Activated T-helper 1 cell treated with anti-CD3 and anti-CD28 coated beads, Interleukin-2, amount 50 U/mL, for 16 hours (primary cell): ENCODE measurements around the gene ARL6IP6.
"Not testable (repeated sequence)": the region's sequence is repeated elsewhere in the genome, so short reads cannot be mapped to it uniquely, and the experiment has no call there.

ENCODE experiments used
- DNase-seq, 2 donors: peaks; one replicate each; pipeline ENCODE4 v3.0.0-alpha.2; 2020; ENCODE audit warnings: low read depth in 1 of 2, low spot score in 1 of 2

ARL6IP6 gene

DNA sequence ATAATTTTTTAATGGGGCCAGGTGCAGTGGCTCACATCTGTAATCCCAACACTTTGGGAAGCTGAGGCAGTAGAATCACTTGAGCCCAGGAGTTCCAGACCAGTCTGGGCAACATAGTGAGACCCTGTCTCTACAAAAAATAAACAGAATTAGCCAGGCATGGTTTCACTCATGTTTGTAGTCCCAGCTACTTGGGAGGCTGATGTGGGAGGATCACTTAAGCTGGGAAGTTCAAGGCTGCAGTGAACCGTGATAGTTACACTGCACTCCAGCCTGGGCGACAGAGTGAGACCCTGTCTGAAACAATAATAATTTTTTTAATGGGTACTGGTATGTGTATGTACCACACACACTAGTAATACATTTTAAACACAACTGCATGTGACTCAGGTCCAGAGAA, 2.4 kb downstream of the ARL6IP6 start:
- no peak for DNase-seq

DNA sequence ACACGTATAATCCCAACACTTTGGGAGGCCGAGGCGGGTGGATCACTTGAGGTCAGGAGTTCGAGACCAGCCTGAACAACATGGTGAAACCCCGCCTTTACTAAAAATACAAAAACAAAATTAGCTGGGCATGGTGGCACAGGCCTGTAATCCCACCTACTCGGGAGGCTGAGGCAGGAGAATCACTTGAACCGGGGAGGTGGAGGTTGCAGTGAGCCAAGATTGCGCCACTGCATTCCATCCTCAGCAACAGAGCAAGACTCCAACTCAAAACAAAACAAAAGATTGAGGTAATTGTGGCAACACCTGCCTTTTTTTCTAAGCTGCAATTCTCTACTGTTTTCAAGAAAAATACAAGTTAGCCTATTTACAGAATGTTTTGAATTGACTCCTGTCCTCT, 4.2 kb downstream of the ARL6IP6 start:
- not testable (repeated sequence) for DNase-seq

DNA sequence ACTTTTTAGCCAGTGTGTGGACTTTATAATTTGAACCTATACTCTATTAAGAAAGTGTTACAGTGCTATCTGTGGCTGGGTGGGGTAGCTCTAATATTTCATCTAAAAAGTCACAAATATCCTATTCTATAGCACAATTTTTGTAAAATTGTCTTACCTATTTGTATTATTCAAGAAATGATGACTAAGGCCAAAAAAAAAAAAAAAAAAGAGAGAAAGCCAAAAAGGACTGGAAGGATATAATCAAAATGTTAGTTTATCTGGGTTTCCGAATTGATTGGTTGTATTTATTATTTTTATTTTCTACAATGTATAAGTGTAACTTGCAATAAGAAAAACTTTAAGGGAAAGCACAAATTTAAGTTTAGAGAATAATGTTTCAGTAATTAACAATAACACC, 5.5 kb downstream of the ARL6IP6 start:
- DNase-seq = no peak

DNA sequence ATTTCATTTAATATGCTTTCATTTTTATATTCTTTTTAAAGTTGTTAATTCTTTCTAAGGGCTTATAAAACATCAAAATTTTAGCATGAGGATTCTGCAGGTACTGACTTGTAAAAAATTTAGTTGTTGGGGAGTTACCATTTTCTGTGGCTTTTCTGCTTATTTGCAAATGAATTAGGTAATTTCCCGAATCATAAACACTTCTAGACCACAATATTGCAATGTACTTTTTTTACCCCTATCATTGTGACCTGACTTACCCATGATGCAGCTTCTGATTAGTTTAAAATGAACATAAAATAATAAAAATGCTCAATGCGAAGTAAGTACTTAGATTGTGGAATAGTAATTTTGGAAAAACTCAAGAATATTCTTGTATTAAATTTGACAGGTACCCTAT, 11.4 kb downstream of the ARL6IP6 start:
- DNase-seq = no peak

DNA sequence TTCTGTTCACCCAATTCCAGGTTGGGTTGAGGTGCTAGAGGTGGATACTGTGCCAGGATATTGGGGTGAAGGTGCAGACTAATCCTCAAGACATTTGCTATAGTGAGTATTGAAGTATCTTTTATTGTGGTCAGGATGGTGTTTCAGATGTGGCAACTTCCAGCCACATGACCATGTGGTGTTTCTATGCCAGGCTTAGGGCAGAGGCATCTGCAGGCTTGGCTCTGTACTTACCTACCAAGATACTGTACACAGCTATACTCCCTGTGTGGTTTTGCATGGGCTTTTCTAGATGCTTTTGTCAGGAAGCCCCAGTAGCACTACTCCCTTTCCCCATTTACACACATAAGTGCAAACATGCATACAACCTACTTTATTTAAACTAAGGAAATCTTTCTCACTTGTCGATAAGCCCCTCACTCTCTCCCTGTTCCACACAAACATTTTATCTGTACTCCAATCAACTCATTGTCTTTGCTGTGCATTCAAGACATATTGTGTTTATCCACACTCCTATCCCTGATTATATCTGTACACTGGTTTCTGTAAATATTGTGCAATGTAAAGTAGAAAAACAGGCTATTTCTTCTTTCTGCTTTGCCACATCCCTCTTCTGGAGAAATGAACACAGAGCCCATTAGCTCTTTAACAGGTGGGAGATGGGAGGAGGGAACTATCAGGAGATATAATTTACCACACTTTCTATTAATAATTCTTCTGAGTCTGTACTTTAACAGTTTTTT, 12.3 kb downstream of the ARL6IP6 start:
- peak in 1 of 2 donors; percentile 15 for DNase-seq

DNA sequence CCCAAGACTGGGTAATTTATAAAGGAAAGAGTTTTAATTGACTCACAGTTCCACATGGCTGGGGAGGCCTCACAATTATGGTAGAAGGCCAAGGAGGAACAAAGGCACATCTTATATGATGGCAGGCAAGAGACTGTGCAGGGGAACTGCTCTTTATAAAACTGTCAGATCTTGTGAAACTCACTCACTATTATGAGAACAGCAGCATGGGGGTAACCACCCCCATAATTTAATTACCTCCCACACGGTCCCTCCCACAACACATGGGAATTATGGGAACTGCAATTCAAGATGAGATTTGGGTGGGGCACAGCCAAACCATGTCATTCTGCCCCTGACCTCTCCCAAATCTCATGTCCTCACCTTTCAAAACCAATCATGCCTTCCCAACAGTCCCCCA, 19.1 kb downstream of the ARL6IP6 start:
- DNase-seq = not testable (repeated sequence)

DNA sequence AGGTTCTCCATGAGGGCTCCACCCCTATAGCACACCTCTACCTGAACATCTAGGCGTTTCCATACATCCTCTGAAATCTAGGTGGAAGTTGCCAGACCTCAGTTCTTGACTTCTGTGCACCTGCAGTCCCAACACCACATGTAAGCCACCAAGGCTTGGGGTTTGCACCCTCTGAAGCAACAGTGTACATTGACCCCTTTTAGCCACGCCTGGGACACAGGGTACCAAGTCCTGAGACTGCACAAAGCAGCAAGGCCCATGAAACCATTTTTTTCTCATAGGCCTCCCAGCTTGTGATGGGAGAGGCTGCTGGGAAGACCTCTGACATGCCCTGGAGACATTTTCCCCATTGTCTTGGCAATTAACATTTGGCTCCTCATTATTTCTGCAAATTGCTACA, 20.0 kb downstream of the ARL6IP6 start:
- DNase-seq = no peak

DNA sequence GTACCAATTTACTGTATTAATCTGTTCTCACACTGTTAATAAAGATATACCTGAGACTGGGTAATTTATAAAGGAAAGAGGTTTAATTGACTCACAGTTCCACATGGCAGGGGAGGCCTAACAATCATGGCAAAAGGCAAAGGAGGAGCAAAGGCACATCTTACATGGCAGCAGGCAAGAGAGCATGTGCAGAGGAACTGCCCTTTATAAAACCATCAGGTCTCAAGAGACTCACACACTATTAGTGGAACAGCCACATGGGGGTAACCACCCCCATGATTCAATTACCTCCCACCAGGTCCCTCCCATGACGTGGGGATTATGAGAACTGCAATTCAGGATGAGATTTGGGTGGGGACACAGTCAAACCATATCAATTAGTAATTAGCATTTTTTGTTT, 21.3 kb downstream of the ARL6IP6 start:
- DNase-seq = not testable (repeated sequence)

DNA sequence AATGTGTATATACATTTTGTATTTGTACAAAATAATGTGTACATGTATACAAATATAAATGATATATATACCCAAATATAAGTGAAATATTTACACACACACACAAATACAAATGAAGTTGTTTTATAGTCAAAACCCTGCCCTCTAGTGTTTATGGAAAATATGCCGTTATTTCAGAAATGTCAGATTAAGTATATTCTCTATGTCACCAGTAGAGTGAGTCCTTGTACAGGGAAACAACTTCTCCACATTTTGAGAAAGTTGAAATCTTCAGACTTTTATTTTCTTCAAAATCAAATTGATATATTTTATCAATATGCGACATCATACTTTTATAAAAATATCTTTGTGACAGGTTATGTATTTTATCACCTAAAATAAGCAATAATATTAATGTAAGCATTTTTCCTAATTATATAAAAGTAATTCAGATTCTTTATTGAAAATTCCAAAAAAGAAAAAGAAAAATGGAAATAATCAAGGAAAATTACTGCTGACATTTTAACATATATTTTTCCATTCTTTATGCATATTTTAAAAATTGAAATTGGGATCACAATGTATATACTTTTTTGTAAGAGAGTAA, 22.4 kb downstream of the ARL6IP6 start:
- no peak for DNase-seq

DNA sequence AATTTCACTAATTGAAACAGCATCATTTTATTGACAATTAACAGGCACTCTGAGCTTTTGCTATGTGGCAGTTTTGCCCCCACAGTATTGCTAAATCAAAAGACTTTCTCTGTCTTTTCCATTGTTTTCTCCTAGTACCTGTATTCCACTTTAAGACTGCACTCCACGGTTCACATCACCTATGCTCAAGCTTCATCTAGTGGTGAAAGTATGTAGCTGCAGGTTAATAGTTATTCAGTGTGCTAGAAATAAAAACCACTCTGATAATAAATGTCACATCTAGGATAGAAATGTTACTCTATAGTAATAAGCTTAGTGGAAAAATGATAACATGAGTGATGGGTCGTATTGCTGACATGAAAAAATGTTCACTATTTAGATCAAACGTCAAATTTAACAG, 24.6 kb downstream of the ARL6IP6 start:
- DNase-seq = no peak

DNA sequence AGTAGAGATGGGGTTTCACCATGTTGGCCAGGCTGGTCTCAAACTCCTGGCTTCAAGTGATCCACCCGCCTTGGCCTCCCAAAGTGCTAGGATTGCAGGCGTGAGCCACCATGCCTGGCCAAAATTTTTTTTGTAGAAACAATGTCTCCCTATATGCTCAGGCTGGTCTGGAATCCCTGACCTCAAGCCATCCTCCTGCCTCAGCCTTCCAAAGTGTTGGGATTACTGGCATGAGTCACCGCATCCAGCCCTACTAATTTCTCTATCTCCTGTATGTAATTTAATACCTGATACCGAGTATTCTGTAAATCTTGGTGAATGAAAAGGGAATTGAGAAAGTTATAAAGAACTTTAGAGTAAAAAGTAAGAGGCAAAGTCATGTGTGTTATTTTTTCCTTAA, 29.3 kb downstream of the ARL6IP6 start:
- DNase-seq = not testable (repeated sequence)

DNA sequence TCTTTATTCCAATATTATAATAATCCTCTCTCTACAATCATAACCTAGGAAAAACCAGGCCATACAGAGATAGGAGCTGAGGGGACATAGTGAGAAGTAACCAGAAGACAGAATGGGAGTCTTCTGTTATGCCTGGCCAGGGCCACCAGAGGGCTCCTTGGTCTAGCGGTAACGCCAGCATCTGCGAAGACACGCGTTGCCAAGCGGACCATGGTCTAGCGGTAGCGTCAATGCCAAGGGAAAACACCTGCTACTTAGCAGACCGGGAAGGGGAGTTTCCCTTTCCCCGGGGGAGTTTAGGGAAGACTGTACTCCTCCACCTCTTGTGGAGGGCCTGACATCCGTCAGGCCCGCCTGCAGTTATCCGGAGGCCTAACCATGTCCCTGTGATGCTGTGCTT, 36.6 kb downstream of the ARL6IP6 start:
- no peak for DNase-seq

DNA sequence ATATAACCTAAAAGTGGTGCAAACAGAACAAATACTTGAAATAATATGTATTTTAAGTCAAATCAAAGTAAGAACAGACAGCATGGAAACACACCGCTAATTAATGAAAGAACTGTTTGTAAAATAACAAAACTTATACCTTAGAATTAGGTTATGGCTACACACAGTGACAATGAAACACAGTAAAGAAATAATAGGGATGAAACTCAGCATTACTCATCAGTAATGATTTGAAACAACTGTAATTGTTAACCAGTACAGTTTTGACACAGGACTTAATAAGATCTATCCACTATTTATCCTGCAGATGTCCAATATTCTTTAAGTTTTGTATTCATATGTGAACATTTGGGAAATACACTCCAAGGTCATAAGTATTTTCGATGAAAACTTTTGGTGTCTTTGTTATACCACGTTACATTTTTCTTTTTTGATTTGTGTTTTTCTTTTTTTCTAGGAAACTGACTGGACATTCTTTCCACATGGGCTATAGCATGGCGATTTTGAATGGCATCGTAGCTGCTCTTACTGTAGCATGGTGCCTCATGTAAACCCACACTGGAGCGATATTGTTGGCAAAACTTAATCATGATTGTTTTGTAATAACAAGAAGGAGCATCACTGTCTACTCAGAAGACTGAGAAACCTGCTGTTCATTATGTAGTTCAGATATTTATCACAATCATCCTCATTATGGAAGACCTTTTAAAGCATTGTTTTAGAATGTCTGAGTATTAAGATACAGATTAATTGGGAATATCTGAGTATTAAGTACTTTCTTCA, 41.1 kb downstream of the ARL6IP6 start:
- DNase-seq = no peak

DNA sequence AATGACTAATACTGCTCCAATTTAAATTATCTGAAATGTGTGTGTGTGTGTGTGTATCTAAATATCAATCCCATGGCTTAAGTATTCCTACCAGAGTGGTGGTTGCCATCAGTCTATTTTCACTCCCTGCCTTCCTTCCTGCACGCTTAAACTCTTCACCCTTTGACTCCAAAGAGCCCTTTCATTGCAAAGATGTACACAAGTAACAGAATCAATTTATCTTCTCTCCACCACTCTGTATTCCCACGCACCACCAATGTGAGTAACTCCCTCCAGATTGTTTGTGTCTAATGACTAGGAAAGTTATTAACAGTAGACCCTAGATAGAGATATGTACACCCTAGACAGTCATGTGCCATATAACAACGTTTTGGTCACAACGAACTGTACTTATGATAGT, 42.8 kb downstream of the ARL6IP6 start:
- no peak for DNase-seq

DNA sequence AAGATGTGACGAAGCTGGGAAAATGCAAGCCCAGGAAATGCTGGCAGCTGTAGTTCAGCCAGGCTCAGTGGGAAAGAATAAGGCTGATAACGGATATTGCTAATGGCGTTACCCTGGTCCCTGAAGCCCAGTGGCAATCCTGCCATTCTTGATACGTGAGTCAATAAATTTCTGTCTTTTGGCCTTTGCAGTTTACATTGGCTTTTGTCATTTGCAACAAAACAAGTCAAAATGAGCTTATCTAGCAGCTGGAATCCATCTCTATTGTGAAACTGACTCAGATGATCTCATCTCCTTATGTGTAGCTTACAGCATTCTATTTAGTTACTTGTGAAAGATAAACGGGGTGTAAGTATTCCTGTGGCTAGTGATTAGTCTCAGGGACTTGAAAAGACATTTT, 43.8 kb downstream of the ARL6IP6 start:
- no peak for DNase-seq

DNA sequence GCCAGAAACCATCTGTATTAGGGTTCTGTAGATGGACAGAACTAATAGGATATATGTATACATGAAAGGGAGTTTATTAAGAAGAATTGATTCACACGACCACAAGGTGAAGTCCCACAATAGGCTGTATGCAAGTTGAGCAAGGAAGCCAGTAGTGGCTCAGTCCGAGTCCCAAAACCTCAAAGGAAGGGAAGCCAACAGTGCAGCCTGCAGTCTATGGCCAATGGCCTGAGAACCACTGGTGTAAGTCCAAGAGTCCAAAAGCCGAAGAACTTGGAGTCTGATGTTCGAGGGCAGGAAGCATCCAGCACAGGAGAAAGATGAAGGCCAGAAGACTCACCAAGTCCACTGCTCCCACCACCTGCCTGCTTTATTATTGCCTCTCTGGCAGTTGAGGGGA, 44.8 kb downstream of the ARL6IP6 start:
- not testable (repeated sequence) for DNase-seq

DNA sequence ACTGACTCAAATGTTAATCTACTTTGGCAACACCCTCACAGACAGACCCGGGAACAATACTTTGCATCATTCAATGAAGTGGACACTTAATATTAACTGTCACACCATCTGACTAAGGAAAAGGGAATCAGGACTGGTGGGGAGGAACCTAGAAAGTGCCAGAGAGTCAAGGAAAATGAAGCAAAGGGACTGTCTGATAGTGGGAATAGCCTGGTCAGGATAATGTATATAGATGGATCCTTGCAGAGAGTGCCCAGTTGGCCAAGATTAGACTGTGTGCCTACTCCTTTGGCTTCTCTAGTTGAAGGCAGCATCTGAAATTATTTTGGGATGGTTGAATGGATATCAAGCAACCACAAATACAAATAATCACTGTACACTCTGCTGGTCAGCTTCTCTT, 45.2 kb downstream of the ARL6IP6 start:
- DNase-seq = no peak

DNA sequence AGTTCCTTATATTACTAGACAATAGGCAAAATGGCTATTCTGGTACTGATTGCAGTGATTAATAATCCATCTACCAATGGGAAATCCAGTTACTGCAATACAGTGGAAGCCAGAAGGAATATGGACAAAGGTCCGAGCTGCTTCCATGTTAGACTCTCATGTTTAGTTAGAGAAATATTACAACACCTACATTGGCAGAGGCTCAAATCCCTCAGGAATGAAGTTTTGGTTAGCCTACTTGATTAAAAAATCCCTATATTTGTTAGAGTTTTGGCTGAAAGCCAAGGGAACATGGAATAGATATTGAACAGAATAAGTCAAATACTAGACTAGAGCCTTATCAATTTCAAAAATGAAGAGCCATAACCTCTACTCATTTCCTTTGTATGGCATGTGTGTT, 48.5 kb downstream of the ARL6IP6 start:
- DNase-seq = no peak

DNA sequence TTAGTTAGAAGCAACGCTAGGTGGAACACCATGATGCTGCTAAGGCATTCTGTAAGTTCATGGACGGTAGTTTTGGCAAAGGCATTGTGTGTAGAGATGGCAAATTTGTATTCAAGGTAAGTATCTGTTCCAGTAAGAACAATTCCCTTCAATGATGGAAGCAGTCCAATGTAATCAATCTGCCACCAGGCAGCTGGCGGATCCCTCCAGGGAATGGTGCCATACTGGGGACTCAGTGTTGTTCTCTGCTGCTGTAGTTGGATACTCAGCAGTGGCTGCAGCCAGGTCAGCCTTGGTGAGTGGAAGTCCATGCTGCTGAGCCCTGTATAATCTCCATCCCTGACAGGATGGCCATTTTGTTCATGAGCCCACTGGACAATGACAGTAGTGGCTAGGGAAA, 62.8 kb downstream of the ARL6IP6 start:
- no peak for DNase-seq

DNA sequence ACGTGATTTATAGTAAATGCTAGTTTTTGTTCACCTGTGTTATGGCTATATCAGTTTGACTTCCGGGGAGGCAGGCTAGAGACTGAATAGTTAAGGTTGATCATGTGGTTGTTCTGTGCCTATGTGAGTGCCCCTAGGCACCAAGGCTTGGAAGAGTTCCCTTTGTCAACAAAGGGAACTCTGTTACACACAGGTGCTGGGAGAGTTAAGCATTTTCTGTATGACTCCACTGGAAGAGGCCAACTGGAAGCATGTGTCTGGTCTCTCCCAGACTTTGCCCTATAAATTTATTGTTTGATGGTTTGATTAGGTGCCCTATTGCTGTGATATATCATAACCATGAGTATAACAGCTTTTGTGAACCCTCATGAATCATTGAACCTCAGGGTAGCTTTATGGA, 63.8 kb downstream of the ARL6IP6 start:
- DNase-seq = no peak

DNA sequence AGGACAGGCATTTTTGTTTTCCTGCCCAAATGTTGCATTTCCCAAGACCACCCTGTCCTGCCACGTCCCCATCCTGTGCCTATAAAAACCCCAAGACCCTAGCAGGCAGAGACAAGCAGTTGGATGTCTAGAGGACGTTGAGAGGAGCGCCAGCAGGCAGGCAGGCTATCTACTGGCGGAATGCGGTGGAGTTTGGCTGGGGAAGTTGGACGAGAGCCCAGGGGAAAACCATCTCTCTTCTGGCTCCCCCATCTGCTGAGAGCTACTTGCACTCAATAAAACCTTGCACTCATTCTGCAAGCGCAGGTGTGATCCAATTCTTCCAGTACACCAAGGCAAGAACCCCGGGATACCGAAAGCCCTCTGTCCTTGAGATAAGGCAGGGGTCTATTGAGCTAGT, 72.5 kb downstream of the ARL6IP6 start:
- no peak for DNase-seq

DNA sequence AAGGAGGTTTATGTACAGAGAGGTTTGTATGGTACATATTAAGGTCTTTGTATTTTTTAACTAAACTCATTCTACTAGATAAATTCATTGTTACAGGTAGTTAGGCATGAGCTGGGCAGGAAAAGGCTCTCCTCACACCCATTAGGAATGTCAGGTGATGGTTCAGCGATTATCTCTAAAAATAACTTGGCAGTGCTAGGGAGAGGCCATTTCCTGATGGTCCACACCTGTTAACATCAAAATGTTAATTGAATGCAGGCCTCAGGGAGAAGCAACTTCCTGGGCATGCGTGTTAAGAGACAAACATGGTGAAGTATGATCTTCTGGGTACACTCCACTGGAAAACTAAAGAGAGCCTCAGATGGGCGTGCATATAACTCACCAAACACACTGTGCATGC, 73.6 kb downstream of the ARL6IP6 start:
- DNase-seq = no peak
